A172 (cell line): Measurements from ENCODE around the gene SPECC1L. TPM values are rescaled to one million over a fixed set of nuclear protein-coding genes. Genes with fewer than 3 reads are reported as not detected.

Experiments
- DNase-seq: peaks from one replicate; pipeline ENCODE4 v3.0.0-alpha.2; 2015; ENCODE audit warnings: low spot score
- total RNA-seq: library from RNA; depleted of rRNA; stranded (reverse); fragments of >200 nt; shearing (Covaris generic); gene quantifications from 2 replicates; pipeline ENCODE4 v1.2.3, GENCODE V29; 2014

The SPECC1L gene
- total RNA-seq, 1 experiment from 2014 or later, result 14.0 TPM

DNA sequence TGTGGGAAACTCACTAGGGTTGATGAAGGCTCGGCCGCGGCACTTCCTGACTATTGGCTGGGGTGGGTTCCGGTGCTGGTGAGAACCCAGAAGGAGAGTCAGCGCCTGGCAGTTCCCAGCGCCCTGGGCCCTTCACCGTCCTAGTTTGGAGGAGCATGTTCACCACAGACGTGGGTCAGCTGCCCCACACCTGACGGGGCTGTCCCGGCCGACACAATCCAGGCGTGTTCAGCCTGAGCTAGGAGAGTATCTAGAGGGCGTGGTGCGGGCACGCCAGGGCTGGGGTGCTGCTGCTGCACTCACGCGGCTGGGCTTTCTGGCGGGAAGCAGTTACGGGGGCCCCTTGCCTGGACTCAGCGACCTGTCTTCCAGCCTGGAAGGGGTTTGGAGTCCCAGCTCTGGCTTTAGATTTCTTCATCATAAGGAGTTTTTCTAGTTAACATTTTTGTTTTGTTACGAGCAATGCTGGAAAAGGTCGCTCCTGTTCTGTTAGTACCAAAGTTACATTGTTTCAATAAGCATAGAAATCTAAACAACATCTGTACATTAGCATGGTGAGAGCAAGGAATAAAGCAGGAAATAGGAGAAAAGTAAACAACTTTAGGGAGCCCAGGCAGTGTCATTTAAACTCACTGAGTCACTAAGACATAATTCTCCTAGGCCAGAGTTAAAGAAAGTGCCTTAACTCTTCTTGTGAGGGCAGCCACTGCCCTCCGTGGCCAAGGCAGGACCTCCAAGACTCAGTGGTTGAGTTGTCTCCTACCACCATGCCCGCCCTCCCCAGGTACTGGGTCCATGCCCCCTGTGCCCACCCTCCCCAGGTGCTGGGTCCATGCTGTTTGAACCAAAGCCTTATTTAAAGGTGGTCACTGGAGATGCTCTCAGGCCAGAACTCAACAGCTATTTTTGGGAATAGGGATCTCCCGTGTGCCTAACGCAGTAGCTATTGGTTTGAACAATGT lies 144.6 kb downstream of the SPECC1L start:
- DNase-seq, result no peak

DNA sequence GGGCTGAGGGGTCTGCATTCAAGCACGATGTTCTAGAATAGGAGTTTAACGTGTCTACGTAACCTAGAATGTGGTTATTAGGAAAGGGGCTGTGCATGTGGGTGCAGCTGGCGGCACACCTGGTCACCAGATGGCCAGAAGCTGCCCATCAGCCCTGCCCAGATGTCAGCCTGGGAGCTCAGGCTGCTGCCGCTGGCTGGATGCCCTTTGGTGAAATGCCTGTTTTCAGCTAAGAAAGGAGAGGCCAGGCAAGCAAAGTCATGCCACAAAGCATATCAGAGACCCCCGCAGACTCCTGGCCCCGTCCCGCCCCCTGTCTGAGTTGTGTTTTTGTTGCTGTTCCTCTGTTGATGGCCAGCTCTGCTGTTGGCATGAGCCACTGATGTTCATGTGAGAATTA lies 145.5 kb downstream of the SPECC1L start:
- no peak for DNase-seq

- no peak for DNase-seq
These were observed 146.0 kb downstream of the SPECC1L start for GRCh38 chr22:24416611-24417010.

DNA sequence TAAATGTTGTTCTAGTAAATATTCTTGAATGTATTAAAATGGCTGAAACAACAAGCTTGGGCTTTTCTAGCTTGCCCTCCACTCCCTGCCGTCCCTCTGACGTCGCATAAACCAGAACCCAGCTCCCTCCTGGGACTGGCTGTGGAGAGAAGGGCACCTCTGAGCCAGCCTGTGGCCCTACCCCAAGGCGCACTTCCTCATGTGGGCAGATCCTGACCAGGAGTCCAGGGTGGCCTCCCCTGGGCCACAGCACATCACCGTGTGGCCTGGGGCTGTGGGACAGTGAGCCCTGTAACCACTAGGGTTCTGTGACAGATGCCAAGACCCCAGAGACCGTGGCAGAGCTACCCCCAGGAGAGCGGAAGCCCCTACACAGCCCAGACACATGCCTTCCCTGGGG lies 146.6 kb downstream of the SPECC1L start:
- no peak for DNase-seq

GRCh38 chr22:24417901-24418641 lies 147.4 kb downstream of the SPECC1L start:
- no peak for DNase-seq

DNA sequence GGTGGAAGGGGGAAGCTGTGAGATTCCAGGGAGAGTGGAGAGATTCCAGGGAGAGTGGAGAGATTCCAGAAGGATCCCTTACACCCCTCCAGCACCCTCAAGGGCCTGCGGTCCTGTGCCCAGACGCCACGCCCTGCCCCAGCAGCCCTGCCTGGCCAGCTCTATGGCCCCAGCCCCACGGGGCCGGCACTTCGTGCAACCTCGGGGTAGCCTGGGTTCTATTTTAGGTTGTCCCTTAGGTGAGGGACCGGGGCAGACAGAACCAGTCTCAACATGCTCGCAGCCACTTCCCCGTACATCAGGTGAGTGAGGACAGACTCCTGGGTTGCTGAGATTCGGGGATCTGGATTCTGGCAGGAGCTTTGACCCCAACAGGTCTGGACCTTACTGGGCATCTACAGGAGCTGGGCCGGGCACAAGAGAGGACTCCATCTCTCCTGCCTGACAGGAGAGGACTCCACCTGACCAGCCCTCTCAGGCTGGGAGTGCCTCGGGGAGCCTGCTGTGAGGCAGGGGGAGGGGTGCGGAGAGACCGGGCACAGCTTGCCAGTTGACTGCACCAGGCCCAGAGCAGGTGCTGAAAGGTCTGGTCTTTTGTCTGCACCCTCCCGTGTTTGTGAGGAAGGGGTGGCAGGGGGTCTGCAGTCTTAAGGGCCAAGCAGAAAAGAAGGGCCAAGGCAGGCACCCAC lies 148.3 kb downstream of the SPECC1L start:
- DNase-seq, result no peak

- no peak for DNase-seq
These were observed 148.8 kb downstream of the SPECC1L start for GRCh38 chr22:24419475-24419850.

GRCh38 chr22:24420072-24420976 lies 149.7 kb downstream of the SPECC1L start:
- no peak for DNase-seq

GRCh38 chr22:24420977-24421343 lies 150.3 kb downstream of the SPECC1L start:
- no peak for DNase-seq

DNA sequence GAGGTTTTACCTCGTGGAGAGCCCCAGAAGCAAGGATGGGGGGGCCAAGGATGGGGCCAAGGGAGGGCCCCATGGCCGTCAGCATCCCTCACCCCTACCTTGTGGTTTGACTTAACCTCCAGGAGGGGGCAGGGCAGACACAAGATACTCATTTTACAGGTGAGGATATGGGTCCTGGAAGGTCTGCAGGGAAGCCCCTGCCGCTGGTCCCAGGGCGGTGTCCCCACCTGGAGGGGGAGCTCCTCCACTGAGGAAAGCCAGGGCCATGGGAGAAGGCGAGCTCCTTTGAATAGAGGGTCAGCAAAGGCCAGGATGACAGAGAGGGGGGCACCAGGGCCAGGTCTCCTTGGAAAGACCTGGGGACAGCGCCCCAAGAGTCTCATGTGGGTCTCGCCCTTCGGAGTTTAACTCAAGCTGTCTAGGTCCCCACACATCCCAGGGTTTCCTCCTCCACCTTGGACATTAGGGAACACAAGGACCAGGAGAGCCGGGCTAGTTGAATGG lies 150.8 kb downstream of the SPECC1L start:
- DNase-seq, result no peak

- no peak for DNase-seq
These were observed 151.6 kb downstream of the SPECC1L start for GRCh38 chr22:24422102-24422665.

DNA sequence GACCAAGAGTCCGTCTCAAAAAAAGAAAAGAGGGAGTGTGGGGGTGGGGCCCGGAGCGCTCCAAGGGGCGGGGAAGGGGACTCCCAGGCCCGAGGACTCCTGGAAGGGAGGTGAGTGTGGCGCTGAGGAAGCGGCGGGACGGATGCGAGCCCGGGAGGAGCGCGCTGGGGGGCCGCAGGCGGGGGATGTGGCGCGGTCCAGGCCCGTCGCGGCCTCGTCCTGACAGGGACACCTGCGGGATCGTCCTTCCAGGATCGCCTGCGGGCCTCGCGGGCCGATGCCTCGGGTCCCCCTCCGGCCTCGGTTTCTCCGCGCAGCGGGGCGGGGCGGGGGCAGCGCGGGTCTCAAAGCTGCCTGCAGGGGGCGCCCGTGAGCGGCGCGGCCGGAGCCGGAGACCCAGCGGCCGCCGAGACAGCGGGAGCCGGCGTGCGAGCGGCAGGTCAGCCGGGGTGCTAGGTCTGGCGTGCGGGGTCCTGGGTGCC lies 152.9 kb downstream of the SPECC1L start:
- DNase-seq, result no peak

DNA sequence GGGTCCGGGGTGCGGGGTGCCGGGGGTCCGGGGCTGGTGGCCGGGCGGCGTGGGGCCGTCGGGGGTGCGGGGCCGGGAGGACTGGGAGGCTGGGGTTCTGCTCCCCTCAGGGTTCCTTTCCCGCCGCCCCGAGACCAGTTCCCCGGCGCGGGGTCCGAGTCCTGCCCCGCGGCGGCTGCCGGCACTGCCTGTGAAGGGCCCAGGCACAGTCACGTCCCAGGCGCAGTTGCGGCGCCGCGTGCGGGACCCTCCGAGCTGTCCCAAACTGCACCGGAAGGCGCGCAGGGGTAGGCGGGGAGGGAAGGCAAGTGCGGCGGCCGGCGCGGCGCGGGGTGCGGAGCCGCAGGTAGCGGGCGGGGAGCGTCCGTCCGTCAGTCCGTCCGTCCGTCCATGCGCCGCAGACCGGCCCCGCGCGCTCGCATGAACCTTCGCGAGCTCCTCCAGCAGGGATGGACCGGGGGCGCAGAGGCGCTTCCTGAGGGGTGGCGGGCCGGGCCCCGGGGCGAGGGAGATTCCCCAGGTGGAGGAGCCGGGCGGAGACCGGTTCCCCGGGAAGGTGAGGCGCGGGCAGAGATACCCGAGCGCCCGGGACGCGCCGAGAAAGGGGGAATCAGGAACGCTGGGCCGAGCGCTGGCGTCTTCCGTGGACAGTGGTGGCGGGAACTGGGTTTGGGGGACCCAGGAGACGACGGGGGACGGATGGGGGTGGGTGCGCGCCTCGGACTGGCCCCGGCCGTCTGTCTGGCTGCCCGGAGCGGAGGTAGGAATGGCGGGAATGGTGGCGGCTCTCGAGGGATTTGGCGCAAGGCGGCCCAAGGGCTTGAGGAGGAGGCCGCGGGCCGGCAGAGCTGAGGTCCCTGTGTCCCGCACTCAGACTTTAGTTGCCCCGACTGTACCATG lies 153.6 kb downstream of the SPECC1L start:
- DNase-seq, result no peak

DNA sequence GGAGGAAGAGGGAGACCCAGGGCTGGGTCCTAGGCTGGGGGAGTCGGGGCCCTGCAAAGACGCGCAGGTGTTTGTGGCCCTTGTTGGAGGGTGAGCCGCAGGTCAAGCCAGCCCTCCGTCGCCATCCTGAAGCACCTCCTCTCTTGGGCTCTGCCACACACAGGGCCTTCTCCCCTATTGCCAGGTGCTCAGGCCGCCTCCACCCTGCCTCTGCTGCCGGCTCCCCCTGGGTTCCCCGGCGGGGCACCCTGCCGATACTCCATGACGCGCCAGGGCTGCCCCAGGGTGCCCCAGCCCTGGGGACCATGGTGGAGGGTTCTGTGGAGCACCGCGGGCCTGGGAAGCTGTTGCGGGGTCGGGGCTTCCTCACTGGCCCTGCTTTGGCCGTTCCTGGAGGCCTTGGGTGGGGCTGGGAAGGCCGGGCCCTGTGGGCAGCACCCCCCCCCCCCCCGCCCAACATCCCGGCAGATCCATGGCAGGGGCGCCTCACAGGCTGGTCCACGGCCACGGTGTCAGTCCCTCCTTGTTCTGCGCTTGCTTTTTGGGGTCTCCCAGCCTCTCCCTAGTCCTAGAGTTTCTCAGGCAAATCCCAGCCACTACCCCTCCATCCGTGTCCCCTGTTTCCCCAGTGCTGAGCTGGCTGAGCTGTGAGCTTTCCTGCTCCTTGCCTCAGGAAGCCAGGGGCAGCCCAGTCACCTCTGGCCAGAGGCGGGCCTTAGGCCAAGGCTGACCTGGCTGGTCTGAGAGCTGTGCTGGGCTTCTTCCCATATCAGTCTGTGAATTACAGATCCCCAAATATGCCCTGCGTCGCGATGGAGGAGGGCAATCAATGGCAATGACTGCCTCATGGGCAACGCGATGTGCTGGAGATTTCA lies 154.5 kb downstream of the SPECC1L start:
- no peak for DNase-seq

GRCh38 chr22:24426436-24426835 lies 155.8 kb downstream of the SPECC1L start:
- no peak for DNase-seq

GRCh38 chr22:24426851-24427499 lies 156.3 kb downstream of the SPECC1L start:
- no peak for DNase-seq

GRCh38 chr22:24427500-24428164 lies 157.0 kb downstream of the SPECC1L start, which contains the start of gene ADORA2A:
TSS of gene ADORA2A (plus strand) at chr22:24427599. CDS start at chr22:24433405, 5,806 bp downstream.
- no peak for DNase-seq
